H9 (cell line): Measurements from ENCODE around the gene GID8. TPM values are rescaled to one million over a fixed set of nuclear protein-coding genes. Genes with fewer than 3 reads are reported as not detected.

ENCODE experiments used
- DNase-seq: peaks from one replicate; pipeline ENCODE4 v3.0.0-alpha.2; 2017
- H2AFZ ChIP-seq: one replicate; pipeline ENCODE4 v1.6.1; 2013; ENCODE audit warnings: mild to moderate bottlenecking, low read length, control low read depth, moderate library complexity
- H2AK5ac ChIP-seq: 2 replicates; pipeline ENCODE4 v1.6.1; 2013; ENCODE audit warnings: low read length, control low read depth, mixed read lengths; ENCODE audit not compliant: insufficient read length
- H2BK120ac ChIP-seq: one replicate; pipeline ENCODE4 v1.6.1; 2013; ENCODE audit warnings: low read depth, mild to moderate bottlenecking, low read length, control low read depth, inconsistent platforms; ENCODE audit not compliant: poor library complexity, severe bottlenecking
- H2BK12ac ChIP-seq: 2 replicates; pipeline ENCODE4 v1.6.1; 2013; ENCODE audit warnings: low read length, control low read depth, mixed read lengths, low read depth; ENCODE audit not compliant: insufficient read length
- H2BK15ac ChIP-seq: 2 replicates; pipeline ENCODE4 v1.6.1; 2013; ENCODE audit warnings: low read depth, low read length, control low read depth
- H2BK20ac ChIP-seq: one replicate; pipeline ENCODE4 v1.6.1; 2013; ENCODE audit warnings: low read depth, mild to moderate bottlenecking, low read length, control low read depth, inconsistent platforms; ENCODE audit not compliant: poor library complexity, severe bottlenecking
- H2BK5ac ChIP-seq: 2 replicates; pipeline ENCODE4 v1.6.1; 2013; ENCODE audit warnings: low read length, control low read depth, mixed read lengths; ENCODE audit not compliant: insufficient read length
- H3K14ac ChIP-seq: 2 replicates; pipeline ENCODE4 v1.6.1; 2013; ENCODE audit warnings: low read length, control low read depth; ENCODE audit not compliant: insufficient read depth
- H3K18ac ChIP-seq: 2 replicates; pipeline ENCODE4 v1.6.1; 2013; ENCODE audit warnings: low read depth, mild to moderate bottlenecking, mixed read lengths, low read length, control low read depth; ENCODE audit not compliant: insufficient read length
- H3K23ac ChIP-seq: 2 replicates; pipeline ENCODE4 v1.6.1; 2013; ENCODE audit warnings: low read length, control low read depth, mixed read lengths, low read depth; ENCODE audit not compliant: insufficient read length
- H3K23me2 ChIP-seq: 2 replicates; pipeline ENCODE4 v1.6.1; 2013; ENCODE audit warnings: low read depth, mild to moderate bottlenecking, mixed read lengths, low read length, control low read depth; ENCODE audit not compliant: insufficient read length, poor library complexity, severe bottlenecking
- H3K27ac ChIP-seq: 2 replicates; pipeline ENCODE4 v1.5.1; 2013; ENCODE audit warnings: low read length, control low read depth, mixed read lengths, low read depth; ENCODE audit not compliant: insufficient read length
- H3K27me3 ChIP-seq: 2 replicates; pipeline ENCODE4 v1.6.1; 2013; ENCODE audit warnings: low read length, control low read depth, inconsistent platforms; ENCODE audit not compliant: insufficient read depth
- H3K4ac ChIP-seq: 2 replicates; pipeline ENCODE4 v1.6.1; 2013; ENCODE audit warnings: low read depth, mild to moderate bottlenecking, control low read depth, inconsistent platforms, low read length, moderate library complexity
- H3K4me1 ChIP-seq: 2 replicates; pipeline ENCODE4 v1.6.1; 2013; ENCODE audit warnings: low read length, control low read depth, inconsistent platforms; ENCODE audit not compliant: insufficient read depth
- H3K4me2 ChIP-seq: 2 replicates; pipeline ENCODE4 v1.6.1; 2013; ENCODE audit warnings: low read length, control low read depth, mixed read lengths; ENCODE audit not compliant: insufficient read length, insufficient read depth
- H3K56ac ChIP-seq: 2 replicates; pipeline ENCODE4 v1.6.1; 2013; ENCODE audit warnings: low read depth, mild to moderate bottlenecking, mixed read lengths, low read length, control low read depth; ENCODE audit not compliant: insufficient read length
- H3K79me1 ChIP-seq: 2 replicates; pipeline ENCODE4 v1.6.1; 2013; ENCODE audit warnings: low read depth, mild to moderate bottlenecking, moderate library complexity, low read length, control low read depth, inconsistent platforms; ENCODE audit not compliant: insufficient read depth, poor library complexity, severe bottlenecking
- H3K79me2 ChIP-seq: 2 replicates; pipeline ENCODE4 v1.6.1; 2013; ENCODE audit warnings: low read length, control low read depth, inconsistent platforms; ENCODE audit not compliant: insufficient read depth
- H3K9ac ChIP-seq: 2 replicates; pipeline ENCODE4 v1.6.1; 2013; ENCODE audit warnings: low read length, control low read depth, mixed read lengths; ENCODE audit not compliant: insufficient read length; ENCODE audit errors: extremely low read depth
- H3K9me3 ChIP-seq: one replicate; pipeline ENCODE4 v1.6.1; 2013; ENCODE audit warnings: low read depth, low read length, inconsistent platforms; ENCODE audit not compliant: control insufficient read depth
- H3T11ph ChIP-seq: one replicate; pipeline ENCODE4 v1.6.1; 2013; ENCODE audit warnings: mild to moderate bottlenecking, low read length, control low read depth, inconsistent platforms
- H4K20me1 ChIP-seq: one replicate; pipeline ENCODE4 v1.6.1; 2013; ENCODE audit not compliant: control insufficient read depth, insufficient read length, insufficient read depth
- H4K5ac ChIP-seq: 2 replicates; pipeline ENCODE4 v1.6.1; 2013; ENCODE audit warnings: low read depth, mild to moderate bottlenecking, mixed read lengths, low read length, control low read depth; ENCODE audit not compliant: insufficient read length
- H4K8ac ChIP-seq: replicated peaks from 2 replicates; pipeline ENCODE4 v1.6.1; 2013; ENCODE audit warnings: low read length, control low read depth, mixed read lengths, low read depth; ENCODE audit not compliant: insufficient read length
- H4K91ac ChIP-seq: 2 replicates; pipeline ENCODE4 v1.6.1; 2013; ENCODE audit warnings: low read depth, mild to moderate bottlenecking, moderate library complexity, mixed read lengths, low read length, control low read depth; ENCODE audit not compliant: insufficient read length
- H3K27ac Mint-ChIP-seq, 3 experiments: 2 replicates in 2 of 3; 3 replicates in 1 of 3; pipeline ENCODE4 v1.8.0; 2020 to 2021; ENCODE audit warnings: mixed read lengths in 3 of 3, mild to moderate bottlenecking in 1 of 3, moderate library complexity in 1 of 3
- H3K27me3 Mint-ChIP-seq: 2 replicates; pipeline ENCODE4 v1.8.0; 2021; ENCODE audit warnings: low read depth, mild to moderate bottlenecking, moderate library complexity, mixed read lengths
- H3K36me3 Mint-ChIP-seq, 3 experiments: 2 replicates in 2 of 3; 3 replicates in 1 of 3; pipeline ENCODE4 v1.8.0; 2020 to 2021; ENCODE audit warnings: low read depth in 3 of 3, mixed read lengths in 3 of 3; ENCODE audit not compliant: insufficient read depth in 1 of 3
- H3K4me1 Mint-ChIP-seq, 2 experiments: 2 replicates each; pipeline ENCODE4 v1.8.0; 2020; ENCODE audit warnings: mixed read lengths in 2 of 2
- H3K4me3 Mint-ChIP-seq, 2 experiments: 2 replicates in 1 of 2; 3 replicates in 1 of 2; pipeline ENCODE4 v1.8.0; 2020 to 2021; ENCODE audit warnings: mild to moderate bottlenecking in 2 of 2, mixed read lengths in 2 of 2, moderate library complexity in 1 of 2
- H3K9me3 Mint-ChIP-seq, 2 experiments: 2 replicates in 1 of 2; 3 replicates in 1 of 2; pipeline ENCODE4 v1.8.0; 2020; ENCODE audit warnings: mild to moderate bottlenecking in 2 of 2, mixed read lengths in 2 of 2, moderate library complexity in 1 of 2
- WGBS: extraction: QIAGEN DNeasy Blood & Tissue Kit; methylation state at CpG from one replicate; pipeline ENCODE4 v1.1.7; 2013; ENCODE audit warnings: missing lambda C conversion rate, low lambda C conversion rate, mixed read lengths; ENCODE audit not compliant: insufficient read length; ENCODE audit errors: extremely low coverage; 5-methylcytosine and 5-hydroxymethylcytosine counted together
- total RNA-seq: library from RNA; stranded (reverse); gene quantifications from 2 replicates; pipeline ENCODE4 v1.2.1, GENCODE V29; 2021
- TF ChIP-seq, protein P1 (sequence below): fragments of 200-600 bp; sonication (generic); conservative IDR thresholded peaks from 3 replicates; pipeline ENCODE4 v1.8.0; 2021; ENCODE audit warnings: antibody characterized with exemption, mild to moderate bottlenecking

Gene GID8
- total RNA-seq, 1 experiment from 2014 or later = 60.9 TPM

DNA sequence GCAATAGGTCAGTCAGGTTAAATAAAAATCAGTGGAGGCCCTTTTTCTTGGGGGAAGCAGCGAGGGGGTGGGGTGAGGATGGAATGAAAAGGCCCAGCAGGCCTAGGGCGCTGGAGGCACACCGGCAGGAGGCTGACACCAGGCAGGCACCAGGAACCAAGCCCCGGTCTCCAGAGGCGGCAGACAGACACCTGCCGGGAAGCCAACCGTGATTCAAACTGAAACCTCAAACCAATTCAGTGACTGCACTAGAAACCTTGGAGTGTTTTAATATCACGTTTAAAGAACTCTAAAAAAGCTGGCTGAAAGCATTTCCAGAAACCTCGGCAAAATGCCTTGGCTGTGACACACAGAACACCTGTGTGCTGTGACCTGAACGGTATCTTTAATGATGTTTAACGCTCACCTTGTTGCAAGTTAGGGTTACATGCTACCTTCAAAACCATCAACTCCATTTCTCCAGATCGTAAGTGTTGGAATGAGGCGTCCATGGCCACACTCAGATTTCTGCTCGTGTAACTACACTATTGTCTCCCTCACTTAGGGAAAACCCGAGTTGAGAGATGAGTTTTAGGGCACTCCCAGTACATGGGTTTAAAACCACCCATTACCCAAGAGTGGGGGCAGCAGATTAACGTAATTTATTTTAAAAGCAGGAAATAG lies 38.8 kb upstream of the GID8 start:
- no peak overlapping the region for H3K4me2 ChIP-seq
- H4K91ac ChIP-seq = no peak overlapping the region
- no peak overlapping the region for H3T11ph ChIP-seq
- no peaks in the 10 kb centered on the region; the same call in 1 of the 2 replicates for H3K4me1 ChIP-seq
- H2AFZ ChIP-seq = no peak overlapping the region
- no peak overlapping the region for H3K23ac ChIP-seq
- H3K79me1 ChIP-seq = no peaks in the 10 kb centered on the region
- H4K5ac ChIP-seq = no peak overlapping the region
- H2BK12ac ChIP-seq = no peak overlapping the region
- Mint-ChIP-seq H3K27ac (peak overlapping the region in 1 of 3 experiments; percentile 8; a peak in 1 of 7 replicates), H3K4me1 (peaks cover 32 to 37% of the 10 kb centered on the region in 2 experiments), H3K27me3 (no peaks in the 10 kb centered on the region), H3K36me3 (peaks cover 22 to 56% (median 31%) of the 10 kb centered on the region in 3 experiments), H3K4me3 (peak overlapping the region in 1 of 2 experiments; percentile 8; a peak in 1 of 5 replicates), H3K9me3 (no peaks in the 10 kb centered on the region; a peak in 1 of 5 replicates)
- no peak overlapping the region for H3K4ac ChIP-seq
- no CpG with 5 or more reads among the region's 16 CpGs for WGBS
- DNase-seq = no peak
- no peak overlapping the region for H3K27ac ChIP-seq
- no peaks in the 10 kb centered on the region for H3K79me2 ChIP-seq
- no peak overlapping the region for H4K8ac ChIP-seq
- no peak overlapping the region for H2BK120ac ChIP-seq
- no peaks in the 10 kb centered on the region for H4K20me1 ChIP-seq
- no peak overlapping the region for H2BK5ac ChIP-seq
- no peak overlapping the region for H2AK5ac ChIP-seq
- no peaks in the 10 kb centered on the region for H3K27me3 ChIP-seq
- H3K56ac ChIP-seq = no peak overlapping the region
- no peak overlapping the region for H2BK15ac ChIP-seq
- no peak overlapping the region for H3K9ac ChIP-seq
- H3K18ac ChIP-seq = no peak overlapping the region
- H3K23me2 ChIP-seq = no peaks in the 10 kb centered on the region
- TF ChIP-seq, protein P1, sequence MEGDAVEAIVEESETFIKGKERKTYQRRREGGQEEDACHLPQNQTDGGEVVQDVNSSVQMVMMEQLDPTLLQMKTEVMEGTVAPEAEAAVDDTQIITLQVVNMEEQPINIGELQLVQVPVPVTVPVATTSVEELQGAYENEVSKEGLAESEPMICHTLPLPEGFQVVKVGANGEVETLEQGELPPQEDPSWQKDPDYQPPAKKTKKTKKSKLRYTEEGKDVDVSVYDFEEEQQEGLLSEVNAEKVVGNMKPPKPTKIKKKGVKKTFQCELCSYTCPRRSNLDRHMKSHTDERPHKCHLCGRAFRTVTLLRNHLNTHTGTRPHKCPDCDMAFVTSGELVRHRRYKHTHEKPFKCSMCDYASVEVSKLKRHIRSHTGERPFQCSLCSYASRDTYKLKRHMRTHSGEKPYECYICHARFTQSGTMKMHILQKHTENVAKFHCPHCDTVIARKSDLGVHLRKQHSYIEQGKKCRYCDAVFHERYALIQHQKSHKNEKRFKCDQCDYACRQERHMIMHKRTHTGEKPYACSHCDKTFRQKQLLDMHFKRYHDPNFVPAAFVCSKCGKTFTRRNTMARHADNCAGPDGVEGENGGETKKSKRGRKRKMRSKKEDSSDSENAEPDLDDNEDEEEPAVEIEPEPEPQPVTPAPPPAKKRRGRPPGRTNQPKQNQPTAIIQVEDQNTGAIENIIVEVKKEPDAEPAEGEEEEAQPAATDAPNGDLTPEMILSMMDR = no peak
- no peaks in the 10 kb centered on the region for H3K9me3 ChIP-seq
- no peak overlapping the region for H3K14ac ChIP-seq
- H2BK20ac ChIP-seq = no peak overlapping the region
